Mesodermal cell (in vitro differentiated cells): Measurements from ENCODE around the gene ERBB3.

ENCODE experiments used
- H3K27ac ChIP-seq: 2 replicates; pipeline ENCODE4 v1.7.0; 2013; ENCODE audit warnings: mild to moderate bottlenecking, low read depth, low read length, moderate library complexity; ENCODE audit not compliant: severe bottlenecking
- H3K36me3 ChIP-seq: 2 replicates; pipeline ENCODE4 v1.7.1; 2013; ENCODE audit warnings: mild to moderate bottlenecking, low read length, moderate library complexity; ENCODE audit not compliant: control insufficient read depth, insufficient read depth
- H3K4me1 ChIP-seq: one replicate; pipeline ENCODE4 v1.7.1; 2013; ENCODE audit warnings: mild to moderate bottlenecking, low read length; ENCODE audit not compliant: insufficient read depth, control insufficient read depth, poor library complexity, severe bottlenecking
- H3K4me3 ChIP-seq: 2 replicates; pipeline ENCODE4 v1.7.0; 2013; ENCODE audit warnings: low read length, control low read depth, mild to moderate bottlenecking; ENCODE audit not compliant: insufficient read depth, poor library complexity, severe bottlenecking; ENCODE audit errors: extremely low read depth
- H3K9me3 ChIP-seq: 2 replicates; pipeline ENCODE4 v1.7.1; 2013; ENCODE audit warnings: mild to moderate bottlenecking, low read length, moderate library complexity; ENCODE audit not compliant: control insufficient read depth
- whole genome bisulfite sequencing, 2 experiments: methylation state at CpG; one replicate each; pipeline ENCODE4 v1.1.5; 2013; ENCODE audit warnings: missing lambda C conversion rate in 2 of 2; ENCODE audit not compliant: insufficient coverage in 2 of 2; 5-methylcytosine and 5-hydroxymethylcytosine counted together

The ERBB3 gene

GRCh38 chr12:56099787-56100186 lies 19.8 kb downstream of the ERBB3 start:
- Histone ChIP-seq H3K4me1 (no peaks in the 10 kb centered on the region), H3K4me3 (no peak overlapping the region), H3K36me3 (peaks cover 4% of the 10 kb centered on the region), H3K9me3 (no peaks in the 10 kb centered on the region), H3K27ac (no peak overlapping the region)
- WGBS, 2 experiments: 85 to 87% methylated on average over 2 to 3 of the region's 4 CpGs

GRCh38 chr12:56101045-56101444 lies 21.1 kb downstream of the ERBB3 start:
- no peaks in the 10 kb centered on the region for H3K9me3 ChIP-seq
- no peak overlapping the region for H3K4me3 ChIP-seq
- WGBS, 2 experiments: 92 to 97% methylated on average over 8 to 12 of the region's 14 CpGs
- H3K36me3 ChIP-seq: peaks cover 7% of the 10 kb centered on the region
- H3K4me1 ChIP-seq: peaks cover 8% of the 10 kb centered on the region
- no peak overlapping the region for H3K27ac ChIP-seq

- Histone ChIP-seq H3K36me3 (peaks cover 23% of the 10 kb centered on the region), H3K27ac (no peak overlapping the region), H3K9me3 (no peaks in the 10 kb centered on the region), H3K4me1 (peaks cover 10% of the 10 kb centered on the region), H3K4me3 (no peak overlapping the region)
- WGBS, 2 experiments: no CpG with 5 or more reads among the region's 1 CpG
Observed at GRCh38 chr12:56102683-56103065, 22.7 kb downstream of the ERBB3 start.

- H3K36me3 ChIP-seq: peaks cover 29% of the 10 kb centered on the region
- peak overlapping the region; percentile 99 for H3K4me3 ChIP-seq
- 90 to 93% methylated on average over 3 to 5 of the region's 6 CpGs for WGBS, 2 experiments
- no peaks in the 10 kb centered on the region for H3K9me3 ChIP-seq
- no peak overlapping the region for H3K27ac ChIP-seq
- H3K4me1 ChIP-seq: peaks cover 10% of the 10 kb centered on the region
Observed at GRCh38 chr12:56103066-56103711, 23.2 kb downstream of the ERBB3 start.

GRCh38 chr12:56103823-56104108 lies 23.8 kb downstream of the ERBB3 start:
- peaks cover 34% of the 10 kb centered on the region for H3K36me3 ChIP-seq
- peaks cover 10% of the 10 kb centered on the region for H3K4me1 ChIP-seq
- 10 to 13% methylated on average over 5 to 7 of the region's 8 CpGs for WGBS, 2 experiments
- H3K9me3 ChIP-seq: no peaks in the 10 kb centered on the region
- H3K27ac ChIP-seq: peak overlapping the region; percentile 61
- peak overlapping the region; percentile 99 for H3K4me3 ChIP-seq

- H3K36me3 ChIP-seq: peaks cover 39% of the 10 kb centered on the region
- H3K27ac ChIP-seq: peak within 1 kb of the TSS; percentile 74
- peaks cover 10% of the 10 kb centered on the region for H3K4me1 ChIP-seq
- 0% methylated on average over 43 to 46 of the region's 60 CpGs for WGBS, 2 experiments
- H3K4me3 ChIP-seq: peak within 1 kb of the TSS; percentile 99
- H3K9me3 ChIP-seq: no peaks in the 10 kb centered on the region
Observed at GRCh38 chr12:56104109-56104814, 24.3 kb downstream of the ERBB3 start, which contains the start of gene PA2G4. TSS of gene PA2G4 (plus strand) at chr12:56104559. CDS start at chr12:56104738, 179 bp downstream.

- no peaks in the 10 kb centered on the region for H3K9me3 ChIP-seq
- H3K27ac ChIP-seq: peak overlapping the region; percentile 74
- WGBS, 2 experiments: 1 to 3% methylated on average over 35 to 38 of the region's 40 CpGs
- H3K4me3 ChIP-seq: peak overlapping the region; percentile 99
- peaks cover 43% of the 10 kb centered on the region for H3K36me3 ChIP-seq
- peaks cover 10% of the 10 kb centered on the region for H3K4me1 ChIP-seq
Observed at GRCh38 chr12:56104815-56105608, 25.0 kb downstream of the ERBB3 start.

- H3K27ac ChIP-seq: peak overlapping the region; percentile 36
- H3K4me3 ChIP-seq: peak overlapping the region; percentile 99
- H3K9me3 ChIP-seq: no peaks in the 10 kb centered on the region
- WGBS, 2 experiments: no CpG with 5 or more reads among the region's 2 CpGs
- H3K4me1 ChIP-seq: peaks cover 10% of the 10 kb centered on the region
- peaks cover 48% of the 10 kb centered on the region for H3K36me3 ChIP-seq
Observed at GRCh38 chr12:56105609-56105902, 25.6 kb downstream of the ERBB3 start.

GRCh38 chr12:56107242-56107641 lies 27.3 kb downstream of the ERBB3 start:
- Histone ChIP-seq H3K9me3 (no peaks in the 10 kb centered on the region), H3K36me3 (peaks cover 65% of the 10 kb centered on the region), H3K4me3 (no peak overlapping the region), H3K4me1 (peaks cover 10% of the 10 kb centered on the region), H3K27ac (no peak overlapping the region)
- WGBS, 2 experiments: 100% methylated on average over 1 to 2 of the region's 3 CpGs

GRCh38 chr12:56110571-56110970 lies 30.6 kb downstream of the ERBB3 start:
- H3K9me3 ChIP-seq: peaks cover 4% of the 10 kb centered on the region
- peaks cover 83% of the 10 kb centered on the region for H3K36me3 ChIP-seq
- 100% methylated on average over 3 of the region's 5 CpGs for WGBS, 2 experiments
- H3K4me3 ChIP-seq: no peak overlapping the region
- peaks cover 7% of the 10 kb centered on the region for H3K4me1 ChIP-seq
- H3K27ac ChIP-seq: no peak overlapping the region
